ENCODE results near the gene FBXO39.
"Not testable (repeated sequence)": the region's sequence is repeated elsewhere in the genome, so short reads cannot be mapped to it uniquely, and the experiment has no call there.

The FBXO39 gene

DNA sequence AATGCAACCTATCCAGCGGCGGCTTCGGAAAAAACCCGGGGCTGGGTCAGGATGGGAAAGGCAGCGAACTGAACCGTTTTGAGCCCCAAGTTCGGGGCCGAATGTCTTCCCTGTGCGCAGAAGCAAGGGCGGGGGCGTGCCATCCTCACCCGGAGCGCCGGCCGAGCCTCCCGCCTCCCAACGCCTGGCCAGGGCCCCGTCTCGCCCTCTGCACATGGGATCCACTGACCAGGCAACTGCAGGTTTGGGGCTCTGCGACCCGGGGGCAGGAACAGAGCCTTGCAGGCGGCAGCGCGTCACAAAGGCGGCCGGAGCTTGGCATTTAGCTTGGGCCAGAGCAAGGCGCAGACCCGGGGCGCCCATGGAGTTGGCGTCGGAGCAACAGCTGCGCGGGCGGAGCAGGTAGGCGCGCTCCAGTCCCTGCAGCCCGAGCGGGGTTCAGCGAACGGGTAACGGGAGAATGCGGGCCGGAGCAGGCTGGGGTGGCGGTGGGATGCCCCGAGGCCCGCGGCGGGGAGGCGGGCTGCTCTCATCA is at the start of gene FBXO39:
Gene FBXO39 (plus strand): TSS at position 345 of the 535 bp plus-strand sequence. CDS start 3,654 bp downstream, outside the sequence.
- 0 out of 2 replicates have a peak, but pooled peaks cover 3% of the 10 kb centered on the region for H3K9me3 ChIP-seq (ENCODE audit: control insufficient read depth, insufficient read depth, low read length)
- peak within 1 kb of the TSS; percentile 47; the same call in 1 of the 2 replicates for H3K9ac ChIP-seq (ENCODE audit: low read depth, low read length)
- no peaks in the 10 kb centered on the region for H3K4me1 ChIP-seq (ENCODE audit: insufficient read depth, low read length)
- H3K36me3 ChIP-seq (ENCODE audit: insufficient read depth, low read length) = no peaks in the 10 kb centered on the region

DNA sequence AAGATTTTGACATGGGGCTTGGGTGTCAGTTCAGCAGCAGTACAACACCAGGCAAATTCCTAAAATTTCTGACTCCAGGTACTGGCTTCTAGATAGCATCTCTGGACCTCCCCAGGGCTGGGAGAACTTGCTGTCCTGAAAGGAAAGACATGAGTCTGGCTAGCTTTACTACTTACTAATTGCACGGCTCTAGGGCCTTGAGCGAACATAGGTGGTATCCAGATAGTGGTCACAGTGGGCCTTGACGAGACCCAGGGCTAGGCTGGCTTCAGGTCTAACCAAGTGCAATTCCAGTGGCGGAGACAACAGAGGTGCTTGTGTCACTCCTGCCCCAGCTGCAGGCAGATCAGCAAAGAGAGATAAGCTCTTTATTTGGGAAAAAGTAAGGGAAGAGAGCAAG is 46.5 kb upstream of the FBXO39 start:
- H3K36me3 ChIP-seq (ENCODE audit: insufficient read depth, low read length) = no peaks in the 10 kb centered on the region; the same call in 1 of the 2 replicates
- H3K4me1 ChIP-seq (ENCODE audit: insufficient read depth, low read length) = no peaks in the 10 kb centered on the region
- no peak overlapping the region for H3K9ac ChIP-seq (ENCODE audit: low read depth, low read length)
- H3K9me3 ChIP-seq (ENCODE audit: control insufficient read depth, insufficient read depth, low read length) = no peaks in the 10 kb centered on the region

DNA sequence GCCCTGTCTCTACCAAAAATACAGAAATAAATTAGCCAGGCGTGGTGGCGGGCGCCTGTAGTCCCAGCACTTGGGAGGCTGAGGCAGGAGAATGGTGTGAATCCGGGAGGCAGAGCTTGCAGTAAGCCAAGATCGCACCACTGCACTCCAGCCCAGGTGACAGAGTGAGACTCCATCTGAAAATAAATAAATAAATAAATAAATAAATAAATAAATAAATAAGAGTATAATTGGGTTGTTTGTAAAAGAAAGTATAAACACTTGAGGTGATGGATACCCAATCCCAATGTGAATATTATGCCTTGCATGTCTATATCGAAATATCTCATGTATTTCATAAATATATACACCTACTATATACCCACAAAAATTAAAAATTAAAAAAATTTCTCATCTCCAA is 29.4 kb upstream of the FBXO39 start:
- not testable (repeated sequence) for H3K9me3 ChIP-seq (ENCODE audit: control insufficient read depth, insufficient read depth, low read length); H3K4me1 ChIP-seq (ENCODE audit: insufficient read depth, low read length); H3K36me3 ChIP-seq (ENCODE audit: insufficient read depth, low read length); H3K9ac ChIP-seq (ENCODE audit: low read depth, low read length)

DNA sequence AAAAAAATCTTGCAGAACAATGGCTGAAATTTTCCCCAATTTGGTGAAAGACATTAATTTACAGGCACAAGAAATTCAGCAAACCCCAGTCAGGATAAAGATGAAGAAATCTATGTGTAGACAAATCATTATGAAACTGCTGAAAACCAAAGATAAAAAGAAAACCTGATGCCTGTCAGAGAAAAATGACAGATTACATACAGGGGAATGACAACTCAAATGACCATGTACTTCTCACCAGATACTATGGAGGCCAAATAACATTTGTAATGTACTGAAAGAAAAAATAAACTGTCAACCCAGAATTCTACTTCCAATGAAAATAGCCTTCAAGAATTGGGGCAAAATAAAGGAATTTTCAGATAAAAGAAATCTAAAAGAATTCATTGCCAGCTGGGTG is 27.4 kb upstream of the FBXO39 start:
- no peaks in the 10 kb centered on the region for H3K36me3 ChIP-seq (ENCODE audit: insufficient read depth, low read length)
- no peak overlapping the region for H3K9ac ChIP-seq (ENCODE audit: low read depth, low read length)
- no peaks in the 10 kb centered on the region for H3K9me3 ChIP-seq (ENCODE audit: control insufficient read depth, insufficient read depth, low read length)
- H3K4me1 ChIP-seq (ENCODE audit: insufficient read depth, low read length) = peaks cover 18% of the 10 kb centered on the region

DNA sequence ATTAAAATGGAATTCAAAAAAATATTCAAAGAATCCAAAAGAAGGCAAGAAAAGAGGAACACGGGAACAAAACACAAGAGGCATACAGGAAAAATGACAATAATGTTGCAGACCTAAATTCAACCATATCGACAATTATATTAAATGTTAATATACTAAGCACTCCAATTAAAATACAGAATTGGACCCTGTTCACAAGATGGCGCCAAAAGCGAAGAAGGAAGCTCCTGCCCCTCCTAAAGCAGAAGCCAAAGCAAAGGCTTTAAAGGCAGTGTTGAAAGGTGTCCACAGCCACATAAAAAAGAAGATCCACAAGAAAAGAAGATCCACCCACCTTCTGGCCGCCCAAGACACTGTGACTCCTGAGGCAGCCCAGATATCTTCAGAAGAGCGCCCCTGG is 26.5 kb upstream of the FBXO39 start:
- Histone ChIP-seq H3K9me3 (ENCODE audit: control insufficient read depth, insufficient read depth, low read length) (no peaks in the 10 kb centered on the region), H3K36me3 (ENCODE audit: insufficient read depth, low read length) (no peaks in the 10 kb centered on the region), H3K9ac (ENCODE audit: low read depth, low read length) (no peak overlapping the region), H3K4me1 (ENCODE audit: insufficient read depth, low read length) (peaks cover 18% of the 10 kb centered on the region)

DNA sequence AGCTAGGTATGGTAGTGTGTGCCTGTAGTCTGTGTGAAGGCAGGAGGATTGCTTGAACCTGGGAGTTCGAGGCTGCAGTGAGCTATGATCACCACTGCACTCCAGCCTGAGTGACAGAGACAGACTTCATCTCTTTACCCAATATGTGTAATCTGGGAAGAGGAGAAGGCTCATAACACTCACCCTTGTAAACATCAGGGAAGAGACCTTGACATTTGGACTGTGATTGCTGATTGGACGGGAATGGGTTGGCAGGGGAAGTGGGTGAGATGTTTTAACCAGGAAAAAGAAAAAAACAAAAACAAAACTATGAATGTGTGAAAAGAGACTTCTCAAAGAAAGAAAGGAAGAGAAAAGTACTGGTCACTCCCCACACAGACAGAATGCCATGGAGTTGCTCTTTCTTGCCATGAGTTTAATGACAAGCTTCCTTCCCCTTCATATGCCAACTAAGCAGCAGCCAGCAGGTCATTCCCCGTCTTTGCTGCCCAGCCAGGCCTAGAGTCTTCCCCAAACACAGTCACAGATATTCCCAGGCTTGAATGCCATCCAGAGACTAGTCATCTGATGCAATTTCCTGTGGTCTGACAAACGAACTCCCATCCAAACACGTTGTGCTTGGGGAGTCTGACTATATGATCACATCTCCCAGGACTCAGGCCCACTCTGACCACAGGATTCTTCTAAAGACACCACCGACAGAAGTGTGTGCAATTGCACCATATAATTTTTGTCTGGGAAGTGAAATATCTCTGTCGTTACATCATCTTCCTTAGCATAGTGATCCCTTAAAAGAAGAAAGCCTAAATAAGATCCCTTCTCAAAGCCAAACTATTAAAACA is 23.7 kb upstream of the FBXO39 start:
- peaks cover 18% of the 10 kb centered on the region for H3K4me1 ChIP-seq (ENCODE audit: insufficient read depth, low read length)
- H3K9ac ChIP-seq (ENCODE audit: low read depth, low read length) = peak overlapping the region; percentile 22; the same call in 1 of the 2 replicates
- H3K36me3 ChIP-seq (ENCODE audit: insufficient read depth, low read length) = no peaks in the 10 kb centered on the region
- H3K9me3 ChIP-seq (ENCODE audit: control insufficient read depth, insufficient read depth, low read length) = no peaks in the 10 kb centered on the region

DNA sequence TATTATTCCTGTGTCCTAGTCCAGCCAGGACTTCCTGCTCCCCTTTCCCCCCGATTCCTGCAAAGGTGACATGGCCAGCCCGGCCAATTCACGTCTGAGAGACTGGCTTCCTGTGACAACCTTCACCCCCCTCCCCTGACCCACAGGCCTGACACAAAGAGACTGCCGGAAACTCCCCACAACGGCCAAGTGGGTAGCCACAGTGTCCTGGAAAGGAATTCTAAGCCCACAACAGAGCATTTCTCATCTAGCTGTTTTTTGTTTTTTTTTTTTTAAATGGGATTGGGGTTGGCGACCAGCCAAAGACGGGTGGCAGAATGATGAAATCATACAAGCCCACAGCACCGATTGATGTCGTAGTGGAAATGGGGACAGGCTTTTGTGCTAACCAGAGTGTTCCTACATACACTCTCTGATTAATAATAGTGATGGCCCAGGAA is 23.0 kb upstream of the FBXO39 start:
- Histone ChIP-seq H3K4me1 (ENCODE audit: insufficient read depth, low read length) (peaks cover 18% of the 10 kb centered on the region), H3K9me3 (ENCODE audit: control insufficient read depth, insufficient read depth, low read length) (no peaks in the 10 kb centered on the region), H3K9ac (ENCODE audit: low read depth, low read length) (no peak overlapping the region)

DNA sequence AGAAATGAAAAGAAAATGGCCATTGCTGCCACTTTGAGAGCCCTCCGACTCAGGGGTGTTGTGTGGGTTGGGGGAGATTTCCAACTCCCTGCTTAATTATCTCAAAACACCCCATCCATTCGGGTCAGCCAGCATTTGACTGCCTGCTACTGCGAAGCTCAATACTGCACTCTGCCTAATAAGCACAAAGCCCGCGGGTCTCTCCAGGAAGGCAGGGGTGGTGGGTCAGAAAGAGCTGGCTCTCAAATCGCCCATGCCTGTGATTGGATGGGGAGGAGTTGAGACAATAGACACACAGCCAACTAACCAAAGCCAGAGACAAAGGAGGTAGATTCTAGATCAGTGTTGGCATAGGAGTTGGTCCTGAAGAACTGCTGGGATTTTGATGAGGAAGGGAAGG is 22.5 kb upstream of the FBXO39 start:
- H3K4me1 ChIP-seq (ENCODE audit: insufficient read depth, low read length) = peaks cover 18% of the 10 kb centered on the region
- H3K9ac ChIP-seq (ENCODE audit: low read depth, low read length) = no peak overlapping the region
- no peaks in the 10 kb centered on the region for H3K36me3 ChIP-seq (ENCODE audit: insufficient read depth, low read length)
- no peaks in the 10 kb centered on the region for H3K9me3 ChIP-seq (ENCODE audit: control insufficient read depth, insufficient read depth, low read length)

More for the DNA sequence above, 23.0 kb upstream of the FBXO39 start:
- H3K36me3 ChIP-seq (ENCODE audit: insufficient read depth, low read length) = no peaks in the 10 kb centered on the region

DNA sequence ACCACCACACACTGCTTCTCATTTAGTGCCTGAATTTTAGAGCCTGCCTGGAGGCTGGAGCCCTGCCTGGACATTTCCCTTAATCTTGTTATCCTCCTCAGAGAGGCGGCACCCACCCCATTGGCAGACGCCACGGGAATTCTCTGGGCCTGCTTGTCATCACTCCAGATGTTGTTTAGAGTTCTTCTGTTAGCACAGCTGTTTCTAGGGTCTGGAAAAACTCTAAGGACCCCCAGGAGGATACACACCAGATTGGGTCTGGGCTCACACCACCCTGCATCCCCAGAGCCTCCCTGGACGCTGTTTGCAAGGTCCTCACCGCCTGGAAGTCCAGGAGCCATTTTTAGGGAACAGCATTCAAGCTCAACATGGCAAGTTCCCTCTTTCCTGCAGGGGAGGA is 20.7 kb upstream of the FBXO39 start:
- Histone ChIP-seq H3K9me3 (ENCODE audit: control insufficient read depth, insufficient read depth, low read length) (no peaks in the 10 kb centered on the region), H3K4me1 (ENCODE audit: insufficient read depth, low read length) (peaks cover 23% of the 10 kb centered on the region), H3K36me3 (ENCODE audit: insufficient read depth, low read length) (no peaks in the 10 kb centered on the region), H3K9ac (ENCODE audit: low read depth, low read length) (no peak overlapping the region)

DNA sequence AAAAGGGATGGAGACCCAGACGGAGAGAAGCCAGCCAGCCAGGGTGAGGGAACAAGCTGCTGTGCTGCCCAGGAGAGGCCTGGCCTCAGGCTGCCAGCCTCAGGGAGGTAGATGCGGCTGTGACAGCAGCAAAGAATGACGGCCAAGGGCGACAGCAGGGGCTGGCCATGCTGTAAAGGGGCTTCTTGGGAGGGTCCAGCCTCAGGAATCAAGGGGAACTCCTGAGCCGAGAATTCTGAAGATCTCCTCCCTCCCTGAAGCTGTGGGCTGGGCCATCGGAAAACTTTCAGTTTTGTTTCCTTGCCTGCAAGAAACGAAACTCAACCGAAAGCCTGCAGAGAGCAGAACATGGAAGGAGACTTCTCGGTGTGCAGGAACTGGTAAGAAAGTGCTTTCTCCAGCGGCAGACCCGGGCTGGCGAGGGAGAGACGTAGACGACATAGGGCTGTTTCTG is 20.3 kb upstream of the FBXO39 start, which contains the start of gene XAF1:
Gene XAF1 (plus strand): TSS at position 316 of the 454 bp plus-strand sequence. CDS start 33 bp downstream, at position 349.
- Histone ChIP-seq H3K36me3 (ENCODE audit: insufficient read depth, low read length) (no peaks in the 10 kb centered on the region), H3K9me3 (ENCODE audit: control insufficient read depth, insufficient read depth, low read length) (no peaks in the 10 kb centered on the region), H3K4me1 (ENCODE audit: insufficient read depth, low read length) (peaks cover 23% of the 10 kb centered on the region), H3K9ac (ENCODE audit: low read depth, low read length) (no peak within 1 kb of the TSS)

DNA sequence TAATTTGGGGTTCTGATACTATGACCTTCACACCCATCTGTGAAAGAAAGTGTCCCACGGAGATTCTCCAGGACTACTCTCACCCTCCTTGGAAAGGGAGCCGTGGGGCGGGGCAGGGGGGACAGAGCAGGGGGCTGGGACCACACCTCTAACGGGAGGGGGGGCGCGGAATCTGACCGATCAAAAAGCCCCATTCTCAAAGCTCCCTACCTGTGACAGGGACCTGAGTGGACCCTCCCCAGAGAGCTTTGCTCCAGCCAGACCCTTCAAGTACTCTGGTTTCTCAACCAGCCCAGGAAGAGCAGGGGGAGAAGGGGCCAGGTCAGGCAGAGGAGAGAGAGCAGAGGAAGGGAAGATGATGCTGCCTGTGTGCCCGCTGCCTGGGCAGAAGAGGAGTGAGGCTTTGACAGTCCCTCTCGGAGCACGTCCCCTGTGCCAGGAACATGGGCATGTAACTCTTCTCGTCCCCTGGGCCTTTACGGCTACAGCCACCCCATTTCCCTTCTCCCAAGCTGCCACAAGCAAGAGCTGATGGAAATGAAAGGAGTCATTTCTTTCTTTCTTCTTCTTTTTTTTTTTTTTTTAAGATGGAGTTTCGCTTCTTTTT is 19.5 kb upstream of the FBXO39 start:
- Histone ChIP-seq H3K9ac (ENCODE audit: low read depth, low read length) (no peak overlapping the region), H3K9me3 (ENCODE audit: control insufficient read depth, insufficient read depth, low read length) (no peaks in the 10 kb centered on the region), H3K4me1 (ENCODE audit: insufficient read depth, low read length) (peaks cover 23% of the 10 kb centered on the region), H3K36me3 (ENCODE audit: insufficient read depth, low read length) (no peaks in the 10 kb centered on the region)

DNA sequence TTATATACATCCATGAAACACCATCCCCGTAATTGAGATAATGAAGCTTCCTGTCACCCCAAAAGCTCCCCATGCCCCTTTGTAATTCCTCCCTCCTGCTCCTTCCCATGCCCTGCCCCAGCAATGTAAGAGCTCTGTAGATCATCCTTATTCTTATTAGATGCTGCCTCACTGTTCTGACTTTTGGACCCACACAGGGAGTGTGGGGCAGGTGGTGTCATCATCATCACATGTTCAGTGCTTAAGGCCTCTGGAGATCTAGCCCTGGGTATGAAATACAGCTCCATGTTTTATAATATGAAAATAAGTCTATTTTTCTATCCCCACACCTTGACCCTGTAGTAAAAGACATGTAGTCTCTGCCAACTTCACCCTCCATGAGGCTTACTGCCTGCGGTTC is 18.3 kb upstream of the FBXO39 start:
- Histone ChIP-seq H3K9ac (ENCODE audit: low read depth, low read length) (no peak overlapping the region), H3K9me3 (ENCODE audit: control insufficient read depth, insufficient read depth, low read length) (no peaks in the 10 kb centered on the region), H3K36me3 (ENCODE audit: insufficient read depth, low read length) (no peaks in the 10 kb centered on the region), H3K4me1 (ENCODE audit: insufficient read depth, low read length) (peaks cover 12% of the 10 kb centered on the region)

DNA sequence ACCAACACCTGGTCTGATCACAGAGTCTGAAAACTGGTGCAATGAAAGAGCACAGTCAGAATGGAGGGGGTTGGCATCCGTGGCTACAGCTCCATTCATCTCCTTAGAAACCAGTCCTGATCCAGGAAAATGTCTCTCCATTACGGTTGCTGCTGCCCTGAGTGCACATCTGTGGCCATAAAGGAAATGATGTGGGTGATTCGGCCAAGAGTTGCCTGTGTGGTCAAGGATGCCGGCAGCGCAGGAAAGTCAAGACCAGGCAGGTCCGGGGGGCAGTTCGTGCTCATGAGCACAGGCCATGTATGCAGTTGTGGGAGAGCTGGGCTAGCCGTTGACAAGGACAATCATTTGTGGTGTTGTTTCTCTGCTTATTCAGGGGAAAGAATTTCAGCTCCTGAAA is 14.2 kb upstream of the FBXO39 start:
- no peaks in the 10 kb centered on the region for H3K9me3 ChIP-seq (ENCODE audit: control insufficient read depth, insufficient read depth, low read length)
- H3K4me1 ChIP-seq (ENCODE audit: insufficient read depth, low read length) = peaks cover 5% of the 10 kb centered on the region; the same call in 1 of the 2 replicates
- H3K9ac ChIP-seq (ENCODE audit: low read depth, low read length) = no peak overlapping the region
- no peaks in the 10 kb centered on the region for H3K36me3 ChIP-seq (ENCODE audit: insufficient read depth, low read length)

DNA sequence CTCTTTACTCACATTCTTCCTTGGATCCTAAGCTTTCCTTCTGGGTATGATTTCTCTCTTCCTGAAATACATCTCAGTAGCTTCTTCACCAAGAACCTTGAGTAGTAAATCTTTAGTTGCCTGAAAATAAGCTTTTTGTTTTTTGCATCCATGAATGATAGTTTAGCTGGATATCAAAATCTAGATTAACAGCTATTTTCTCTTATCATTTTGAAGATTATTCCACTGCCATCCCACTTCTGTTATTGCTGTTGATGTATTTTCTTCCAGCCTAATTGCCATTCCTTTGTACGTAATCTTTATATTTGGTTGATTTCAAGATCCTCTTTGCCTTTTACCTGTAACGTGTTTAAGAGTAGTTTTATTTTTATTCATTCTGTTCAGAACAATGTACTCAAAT is 7.6 kb upstream of the FBXO39 start:
- no peaks in the 10 kb centered on the region for H3K4me1 ChIP-seq (ENCODE audit: insufficient read depth, low read length)
- no peak overlapping the region for H3K9ac ChIP-seq (ENCODE audit: low read depth, low read length)
- peaks cover 10% of the 10 kb centered on the region for H3K9me3 ChIP-seq (ENCODE audit: control insufficient read depth, insufficient read depth, low read length)
- no peaks in the 10 kb centered on the region for H3K36me3 ChIP-seq (ENCODE audit: insufficient read depth, low read length)
